ENCODE measurements around the gene EME1. TPM values are rescaled to one million over a fixed set of nuclear protein-coding genes. Genes with fewer than 3 reads are reported as not detected.

The EME1 gene
- total and polyA plus RNA-seq, 10 of the 15 experiments (the other 5 are each of a cell fraction or from before 2014, with no cell fraction given) = 13.8 to 40.5 (median 22.0) TPM

GRCh38 chr17:50393700-50394099, 20.7 kb downstream of the EME1 start (continued):
- TF ChIP-seq PRDM15 (CRISPR knock-in tag; IDR thresholded peaks at IDR 0.05) (no peak), EGR1 (IDR thresholded peaks at IDR 0.05; ENCODE audit: borderline replicate concordance in 1 of 2, low read depth in 2 of 2, low read length in 2 of 2) (no peak), FOS (IDR thresholded peaks at IDR 0.05; ENCODE audit: borderline replicate concordance, extremely low read depth, insufficient read length) (no peak), ATF7 (IDR thresholded peaks at IDR 0.05; ENCODE audit: low read depth) (no peak), NFYA (IDR thresholded peaks at IDR 0.05; ENCODE audit: borderline replicate concordance, low read depth, low read length) (no peak), ETV6 (conservative IDR thresholded peaks at IDR 0.05 in 1 of 2, IDR thresholded peaks at IDR 0.05 in 1 of 2; ENCODE audit: borderline replicate concordance in 1 of 2, low read depth in 1 of 2) (no peak), NFYB (IDR thresholded peaks at IDR 0.05; ENCODE audit: insufficient read depth, low read depth, low read length) (no peak), NR2F1 (conservative IDR thresholded peaks at IDR 0.05) (no peak), CEBPB (IDR thresholded peaks at IDR 0.05; ENCODE audit: borderline replicate concordance in 1 of 2, low read depth in 2 of 2, low read length in 2 of 2) (no peak), ATF3 (IDR thresholded peaks at IDR 0.05; ENCODE audit: borderline replicate concordance, extremely low read depth, low read depth, low read length) (no peak)

Data from GM12878 (cell line).